ENCODE measurements around the gene PLD6.

PLD6 gene

GRCh38 chr17:17217995-17218394 lies 11.9 kb upstream of the PLD6 start:
- H3K27ac Mint-ChIP-seq, result no peak overlapping the region
- peaks cover 43% of the 10 kb centered on the region for H3K36me3 Mint-ChIP-seq (ENCODE audit: low read depth)
- no peak for DNase-seq (ENCODE audit: low spot score)
- no peaks in the 10 kb centered on the region for H3K27me3 Mint-ChIP-seq (ENCODE audit: low read depth)
- H3K4me1 Mint-ChIP-seq (ENCODE audit: low read depth), result no peaks in the 10 kb centered on the region
- H3K4me3 Mint-ChIP-seq, result no peak overlapping the region
- no peaks in the 10 kb centered on the region for H3K9me3 Mint-ChIP-seq

- peak overlapping the region; percentile 55 for H3K27ac Mint-ChIP-seq
Observed at GRCh38 chr17:17216776-17217175, 10.6 kb upstream of the PLD6 start.

GRCh38 chr17:17216236-17216635 lies 10.1 kb upstream of the PLD6 start:
- no peak overlapping the region for H3K27ac Mint-ChIP-seq
- no peak for DNase-seq (ENCODE audit: low spot score)
- H3K27me3 Mint-ChIP-seq (ENCODE audit: low read depth), result no peaks in the 10 kb centered on the region
- H3K4me1 Mint-ChIP-seq (ENCODE audit: low read depth), result no peaks in the 10 kb centered on the region
- no peaks in the 10 kb centered on the region for H3K9me3 Mint-ChIP-seq
- no peak overlapping the region for H3K4me3 Mint-ChIP-seq
- peaks cover 36% of the 10 kb centered on the region for H3K36me3 Mint-ChIP-seq (ENCODE audit: low read depth)

More at GRCh38 chr17:17216776-17217175, 10.6 kb upstream of the PLD6 start:
- no peaks in the 10 kb centered on the region for H3K27me3 Mint-ChIP-seq (ENCODE audit: low read depth)
- H3K9me3 Mint-ChIP-seq, result no peaks in the 10 kb centered on the region
- DNase-seq (ENCODE audit: low spot score), result no peak
- peaks cover 40% of the 10 kb centered on the region for H3K36me3 Mint-ChIP-seq (ENCODE audit: low read depth)
- no peak overlapping the region for H3K4me3 Mint-ChIP-seq
- H3K4me1 Mint-ChIP-seq (ENCODE audit: low read depth), result no peaks in the 10 kb centered on the region

GRCh38 chr17:17215575-17215974 lies 9.4 kb upstream of the PLD6 start:
- Mint-ChIP-seq H3K36me3 (ENCODE audit: low read depth) (peaks cover 34% of the 10 kb centered on the region), H3K27ac (no peak overlapping the region), H3K4me1 (ENCODE audit: low read depth) (no peaks in the 10 kb centered on the region), H3K4me3 (no peak overlapping the region), H3K9me3 (no peaks in the 10 kb centered on the region), H3K27me3 (ENCODE audit: low read depth) (no peaks in the 10 kb centered on the region)
- no peak for DNase-seq (ENCODE audit: low spot score)

- H3K4me1 Mint-ChIP-seq (ENCODE audit: low read depth), result no peaks in the 10 kb centered on the region
- H3K27ac Mint-ChIP-seq, result no peak overlapping the region
- DNase-seq (ENCODE audit: low spot score), result no peak
- no peak overlapping the region for H3K4me3 Mint-ChIP-seq
- peaks cover 29% of the 10 kb centered on the region for H3K36me3 Mint-ChIP-seq (ENCODE audit: low read depth)
- no peaks in the 10 kb centered on the region for H3K27me3 Mint-ChIP-seq (ENCODE audit: low read depth)
- no peaks in the 10 kb centered on the region for H3K9me3 Mint-ChIP-seq
Observed at GRCh38 chr17:17214646-17215436, 8.7 kb upstream of the PLD6 start.

- no peaks in the 10 kb centered on the region for H3K9me3 Mint-ChIP-seq
- H3K27ac Mint-ChIP-seq, result no peak overlapping the region
- peaks cover 1% of the 10 kb centered on the region for H3K4me1 Mint-ChIP-seq (ENCODE audit: low read depth)
- H3K36me3 Mint-ChIP-seq (ENCODE audit: low read depth), result peaks cover 27% of the 10 kb centered on the region
- H3K4me3 Mint-ChIP-seq, result no peak overlapping the region
- DNase-seq (ENCODE audit: low spot score), result no peak
- H3K27me3 Mint-ChIP-seq (ENCODE audit: low read depth), result no peaks in the 10 kb centered on the region
Observed at GRCh38 chr17:17213775-17214174, 7.6 kb upstream of the PLD6 start.

- Mint-ChIP-seq H3K4me3 (no peak overlapping the region), H3K36me3 (ENCODE audit: low read depth) (peaks cover 9% of the 10 kb centered on the region), H3K27me3 (ENCODE audit: low read depth) (no peaks in the 10 kb centered on the region), H3K9me3 (no peaks in the 10 kb centered on the region), H3K27ac (no peak overlapping the region), H3K4me1 (ENCODE audit: low read depth) (peaks cover 13% of the 10 kb centered on the region)
- no peak for DNase-seq (ENCODE audit: low spot score)
Observed at GRCh38 chr17:17207998-17208397, 1.9 kb upstream of the PLD6 start.

GRCh38 chr17:17206913-17207335 lies 791 bp upstream of the PLD6 start:
- H3K36me3 Mint-ChIP-seq (ENCODE audit: low read depth), result peaks cover 13% of the 10 kb centered on the region
- H3K9me3 Mint-ChIP-seq, result no peaks in the 10 kb centered on the region
- no peaks in the 10 kb centered on the region for H3K27me3 Mint-ChIP-seq (ENCODE audit: low read depth)
- peak overlapping the region; percentile 52 for H3K27ac Mint-ChIP-seq
- peaks cover 13% of the 10 kb centered on the region for H3K4me1 Mint-ChIP-seq (ENCODE audit: low read depth)
- DNase-seq (ENCODE audit: low spot score), result no peak
- no peak overlapping the region for H3K4me3 Mint-ChIP-seq

- Mint-ChIP-seq H3K4me3 (peak overlapping the region; percentile 85), H3K9me3 (no peaks in the 10 kb centered on the region), H3K27me3 (ENCODE audit: low read depth) (no peaks in the 10 kb centered on the region), H3K4me1 (ENCODE audit: low read depth) (peaks cover 13% of the 10 kb centered on the region), H3K36me3 (ENCODE audit: low read depth) (peaks cover 11% of the 10 kb centered on the region), H3K27ac (peak overlapping the region; percentile 86)
- DNase-seq (ENCODE audit: low spot score), result peak; percentile 53
Observed at GRCh38 chr17:17205368-17206123, 587 bp downstream of the PLD6 start.

- Mint-ChIP-seq H3K27me3 (ENCODE audit: low read depth) (no peaks in the 10 kb centered on the region), H3K36me3 (ENCODE audit: low read depth) (peaks cover 14% of the 10 kb centered on the region), H3K4me1 (ENCODE audit: low read depth) (peaks cover 13% of the 10 kb centered on the region), H3K4me3 (peak overlapping the region; percentile 85), H3K9me3 (no peaks in the 10 kb centered on the region), H3K27ac (peak overlapping the region; percentile 31)
- no peak for DNase-seq (ENCODE audit: low spot score)
Observed at GRCh38 chr17:17204635-17205231, 1.4 kb downstream of the PLD6 start.

- DNase-seq (ENCODE audit: low spot score), result no peak
- peaks cover 14% of the 10 kb centered on the region for H3K36me3 Mint-ChIP-seq (ENCODE audit: low read depth)
- H3K27ac Mint-ChIP-seq, result peak overlapping the region; percentile 71
- H3K4me3 Mint-ChIP-seq, result peak overlapping the region; percentile 85
- no peaks in the 10 kb centered on the region for H3K9me3 Mint-ChIP-seq
- H3K27me3 Mint-ChIP-seq (ENCODE audit: low read depth), result no peaks in the 10 kb centered on the region
- peaks cover 13% of the 10 kb centered on the region for H3K4me1 Mint-ChIP-seq (ENCODE audit: low read depth)
Observed at GRCh38 chr17:17204041-17204591, 2.0 kb downstream of the PLD6 start.

- peaks cover 12% of the 10 kb centered on the region for H3K4me1 Mint-ChIP-seq (ENCODE audit: low read depth)
Observed at GRCh38 chr17:17203173-17203730, 2.9 kb downstream of the PLD6 start.

GRCh38 chr17:17201907-17202306 lies 4.2 kb downstream of the PLD6 start:
- Mint-ChIP-seq H3K4me1 (ENCODE audit: low read depth) (peaks cover 16% of the 10 kb centered on the region), H3K4me3 (no peak overlapping the region), H3K27me3 (ENCODE audit: low read depth) (no peaks in the 10 kb centered on the region), H3K36me3 (ENCODE audit: low read depth) (peaks cover 17% of the 10 kb centered on the region), H3K9me3 (no peaks in the 10 kb centered on the region), H3K27ac (peak overlapping the region; percentile 32)
- no peak for DNase-seq (ENCODE audit: low spot score)

More at GRCh38 chr17:17203173-17203730, 2.9 kb downstream of the PLD6 start:
- DNase-seq (ENCODE audit: low spot score), result no peak
- peaks cover 12% of the 10 kb centered on the region for H3K36me3 Mint-ChIP-seq (ENCODE audit: low read depth)
- H3K9me3 Mint-ChIP-seq, result no peaks in the 10 kb centered on the region
- no peak overlapping the region for H3K27ac Mint-ChIP-seq
- H3K4me3 Mint-ChIP-seq, result no peak overlapping the region
- H3K27me3 Mint-ChIP-seq (ENCODE audit: low read depth), result no peaks in the 10 kb centered on the region

All from T-helper 2 cell treated with Interferon-gamma antibody and Interleukin-4, amounts not matched to agents 5 μg/mL and 100 μg/mL, for 36 hours (primary cell).